Stimulated activated CD4-positive, alpha-beta T cell treated with anti-CD3 and anti-CD28 coated beads, TNF-alpha, amount 100 ng/mL, for 4 hours (primary cell): ENCODE measurements around the gene TMEM256.
"Not testable (repeated sequence)": the region's sequence is repeated elsewhere in the genome, so short reads cannot be mapped to it uniquely, and the experiment has no call there.

Experiments
- DNase-seq, 3 experiments: peaks; one replicate each; pipeline ENCODE4 v3.0.0-alpha.2; 2020; ENCODE audit warnings: low read depth in 3 of 3

The TMEM256 gene

DNA sequence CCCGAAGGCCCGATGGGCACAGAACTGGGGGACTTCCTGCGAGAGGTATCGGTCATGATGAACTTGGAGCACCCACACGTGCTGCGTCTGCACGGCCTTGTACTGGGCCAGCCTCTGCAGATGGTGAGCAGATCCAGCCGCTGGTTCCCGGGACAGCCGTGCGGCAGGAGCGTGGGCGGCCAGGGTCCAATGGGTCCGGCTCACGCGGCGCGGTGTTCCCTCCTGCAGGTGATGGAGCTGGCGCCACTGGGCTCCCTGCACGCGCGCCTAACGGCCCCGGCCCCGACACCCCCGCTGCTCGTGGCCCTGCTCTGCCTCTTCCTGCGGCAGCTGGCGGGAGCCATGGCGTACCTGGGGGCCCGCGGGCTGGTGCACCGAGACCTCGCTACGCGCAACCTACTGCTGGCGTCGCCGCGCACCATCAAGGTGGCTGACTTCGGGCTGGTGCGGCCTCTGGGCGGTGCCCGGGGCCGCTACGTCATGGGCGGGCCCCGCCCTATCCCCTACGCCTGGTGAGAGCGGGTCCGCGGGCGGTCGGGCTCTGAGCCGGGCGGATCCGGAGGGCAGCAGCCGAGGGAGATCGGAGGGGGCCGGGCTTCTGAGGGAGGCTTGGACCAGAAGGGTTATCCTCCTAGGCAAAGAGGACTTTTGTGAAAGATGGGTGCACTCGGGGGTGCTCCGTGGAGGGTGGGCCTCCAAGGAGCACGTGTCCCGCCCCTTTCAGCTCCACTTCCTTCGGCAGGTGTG, 20.0 kb downstream of the TMEM256 start:
- DNase-seq, result peak; percentile 55 to 70 (median 68)

- DNase-seq, result no peak
These were observed 20.5 kb downstream of the TMEM256 start for GRCh38 chr17:7383371-7383741.

DNA sequence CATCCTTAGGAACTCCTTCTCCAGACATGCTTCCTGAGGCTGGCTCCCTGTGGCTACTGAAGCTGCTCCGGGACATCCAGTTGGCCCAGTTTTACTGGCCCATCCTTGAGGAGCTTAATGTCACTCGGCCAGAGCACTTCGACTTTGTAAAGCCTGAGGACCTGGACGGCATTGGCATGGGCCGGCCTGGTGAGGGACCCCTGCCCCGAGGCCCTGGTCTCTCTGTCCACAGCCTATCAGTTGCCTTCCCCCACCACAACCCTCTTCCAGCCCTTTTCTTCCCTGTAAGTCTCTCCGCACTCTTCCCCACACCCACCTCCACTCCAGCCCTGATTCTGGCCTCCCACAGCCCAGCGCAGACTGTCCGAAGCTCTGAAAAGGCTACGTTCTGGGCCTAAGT, 21.0 kb downstream of the TMEM256 start:
- DNase-seq, result no peak

DNA sequence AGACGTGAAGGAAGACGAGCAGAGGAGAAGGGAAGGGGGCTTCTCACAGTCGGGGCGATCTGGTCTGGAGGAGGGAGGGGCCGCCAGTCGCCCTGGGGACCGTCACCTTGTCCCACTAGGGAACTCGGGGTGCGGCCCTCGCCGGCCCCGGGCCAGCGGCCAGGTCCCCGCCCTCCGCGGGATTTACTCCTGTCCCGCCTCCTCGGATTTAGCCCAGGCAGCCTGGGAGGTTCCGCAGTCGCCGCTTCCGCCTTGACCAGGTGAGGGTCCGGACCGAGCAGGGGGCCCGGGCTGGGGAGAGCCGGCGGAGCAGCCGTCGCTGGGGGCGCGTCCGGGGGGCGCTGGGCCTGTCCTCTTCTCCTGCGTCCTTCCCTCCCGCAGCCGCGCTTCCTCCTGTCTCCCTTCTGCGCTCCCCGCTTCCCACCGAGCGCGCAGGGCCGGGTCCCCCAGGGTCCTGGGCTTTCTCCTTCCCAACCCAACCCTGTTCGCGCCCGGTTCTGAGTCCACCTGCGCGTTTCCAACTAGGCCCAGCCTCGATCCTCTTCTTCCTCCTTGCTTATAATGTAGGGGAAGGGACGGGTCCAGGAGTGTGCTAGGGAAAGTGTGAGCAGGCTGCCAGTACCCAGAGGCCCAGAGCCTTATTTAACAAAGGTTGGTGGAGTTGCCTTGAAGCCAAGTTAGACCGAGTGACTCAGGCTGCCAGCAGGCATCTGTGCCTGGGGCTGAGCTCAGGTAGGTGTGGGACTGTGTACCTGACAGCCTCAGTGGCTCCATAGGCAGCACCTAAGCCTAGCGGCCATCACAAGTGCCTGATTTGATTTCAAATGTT, 22.8 kb downstream of the TMEM256 start, which contains the start of gene TNK1:
TNK1 (plus strand) TSS at position 235 of the 829 bp plus-strand sequence. CDS start 1,838 bp downstream, outside the sequence.
- DNase-seq, result no peak

GRCh38 chr17:7380321-7380720, 23.6 kb downstream of the TMEM256 start:
- DNase-seq, result no peak

- DNase-seq, result no peak
These were observed 24.8 kb downstream of the TMEM256 start for GRCh38 chr17:7379134-7379533.

DNA sequence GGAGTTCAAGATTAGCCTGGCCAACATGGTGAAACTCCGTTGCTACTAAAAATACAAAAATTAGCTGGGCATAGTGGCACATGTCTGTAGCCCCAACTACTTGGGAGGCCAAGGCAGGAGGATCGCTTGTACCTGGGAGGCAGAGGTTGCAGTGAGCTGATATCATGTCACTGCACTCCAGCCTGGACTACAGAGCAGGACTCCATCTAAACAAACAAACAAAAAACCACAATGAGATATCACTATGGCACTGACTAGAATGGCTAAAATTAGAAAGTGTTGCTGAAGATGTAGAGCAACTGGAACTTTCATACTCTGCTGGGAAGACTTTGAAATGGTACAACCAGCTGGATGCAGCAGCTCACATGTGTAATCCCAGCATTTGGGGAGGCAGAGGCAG, 29.5 kb downstream of the TMEM256 start:
- no peak for DNase-seq

DNA sequence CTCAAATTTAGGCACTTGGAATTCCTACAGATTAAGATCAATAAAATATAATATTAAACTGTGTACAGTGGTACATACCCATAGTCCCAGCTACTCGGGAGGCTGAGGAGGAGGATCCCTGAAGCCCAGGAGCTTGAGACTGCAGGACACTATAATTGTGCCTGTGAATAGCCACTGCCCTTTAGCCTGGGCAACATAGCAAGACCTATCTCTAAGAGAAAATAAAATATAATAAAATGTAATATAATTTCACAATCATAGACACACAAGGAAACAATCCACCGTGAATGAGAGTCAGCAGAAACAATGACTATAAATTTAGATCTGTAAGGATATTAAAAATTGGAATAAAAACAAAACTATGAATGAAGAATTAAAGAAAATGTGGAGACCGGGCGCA, 33.0 kb downstream of the TMEM256 start:
- DNase-seq, result no peak

GRCh38 chr17:7369825-7370224, 34.1 kb downstream of the TMEM256 start:
- no peak for DNase-seq

DNA sequence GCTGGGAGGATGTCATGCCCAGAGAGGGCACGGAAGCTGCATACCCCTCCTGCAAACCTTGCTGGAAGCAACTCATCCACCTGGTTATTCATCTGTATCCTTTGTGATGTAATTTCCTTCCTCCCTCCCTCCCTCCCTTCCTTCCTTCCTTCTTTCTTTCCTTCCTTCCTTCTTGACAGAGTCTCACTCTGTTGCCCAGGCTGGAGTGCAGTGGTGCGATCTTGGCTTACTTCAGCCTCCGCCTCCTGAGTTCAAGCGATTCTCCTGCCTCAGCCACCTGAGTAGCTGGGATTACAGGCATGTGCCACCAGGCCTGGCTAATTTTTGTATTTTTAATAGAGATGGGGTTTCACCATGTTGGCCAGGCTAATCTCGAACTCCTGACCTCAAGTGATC, 35.3 kb downstream of the TMEM256 start:
- DNase-seq, result not testable (repeated sequence)

GRCh38 chr17:7367918-7368598, 35.8 kb downstream of the TMEM256 start:
- DNase-seq, result no peak

DNA sequence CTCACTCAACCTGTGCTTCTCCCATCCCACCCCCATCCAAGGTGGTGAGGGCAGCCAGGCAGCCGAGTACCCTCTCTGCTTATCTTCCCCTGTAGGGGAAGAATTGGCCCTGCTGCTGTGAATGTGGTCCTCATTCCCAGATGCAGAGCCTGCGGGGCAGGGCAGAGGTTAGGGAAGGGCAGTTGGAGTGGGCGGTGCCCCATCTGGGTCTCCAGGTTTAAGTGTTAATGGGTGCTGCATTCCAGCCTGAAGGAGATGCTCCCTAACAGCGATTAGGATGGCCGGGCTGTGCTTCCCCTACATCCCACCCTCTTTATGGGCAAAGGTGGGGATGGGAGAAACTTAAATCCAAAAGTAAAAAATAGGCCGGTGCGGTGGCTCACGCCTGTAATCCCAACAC, 36.8 kb downstream of the TMEM256 start:
- DNase-seq, result no peak

DNA sequence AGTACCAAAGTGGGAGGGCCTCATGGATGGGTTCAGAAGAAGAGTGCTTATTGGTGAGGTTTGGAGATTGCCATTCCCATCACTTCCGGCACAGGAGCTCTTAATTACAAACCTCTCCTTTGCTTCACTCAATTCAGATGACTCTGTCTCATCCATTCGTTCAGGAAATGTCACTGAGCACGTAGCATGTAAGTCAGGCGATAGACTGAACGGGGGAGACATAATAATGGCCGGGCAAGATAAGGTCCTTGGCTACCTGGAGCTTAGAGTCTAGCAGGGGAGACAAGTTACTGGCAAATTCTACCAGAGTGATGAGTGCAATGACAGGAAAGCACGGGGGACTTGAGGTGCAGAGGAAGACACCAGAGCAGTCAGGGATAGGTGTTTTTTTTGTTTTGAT, 37.9 kb downstream of the TMEM256 start:
- not testable (repeated sequence) for DNase-seq

DNA sequence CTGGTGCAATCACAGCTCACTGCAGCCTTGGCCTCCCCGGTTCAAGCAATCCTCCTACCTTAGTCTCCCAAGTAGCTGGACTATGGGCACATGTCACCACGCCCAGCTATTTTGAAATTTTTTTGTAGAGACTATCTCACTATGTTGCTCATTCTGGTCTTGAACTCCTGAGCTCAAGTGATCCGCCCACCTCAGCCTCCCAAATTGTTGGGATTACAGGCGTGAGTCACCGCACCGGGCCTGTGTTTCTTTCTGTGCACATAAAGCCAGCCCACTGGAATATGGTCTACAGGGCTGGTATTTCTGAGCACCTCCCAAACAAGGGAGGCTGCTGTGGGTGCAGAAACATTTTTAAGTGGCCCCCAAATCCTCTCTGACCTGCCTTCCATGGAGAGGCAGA, 40.6 kb downstream of the TMEM256 start:
- DNase-seq, result no peak

GRCh38 chr17:7361906-7362305, 42.0 kb downstream of the TMEM256 start:
- DNase-seq, result no peak

DNA sequence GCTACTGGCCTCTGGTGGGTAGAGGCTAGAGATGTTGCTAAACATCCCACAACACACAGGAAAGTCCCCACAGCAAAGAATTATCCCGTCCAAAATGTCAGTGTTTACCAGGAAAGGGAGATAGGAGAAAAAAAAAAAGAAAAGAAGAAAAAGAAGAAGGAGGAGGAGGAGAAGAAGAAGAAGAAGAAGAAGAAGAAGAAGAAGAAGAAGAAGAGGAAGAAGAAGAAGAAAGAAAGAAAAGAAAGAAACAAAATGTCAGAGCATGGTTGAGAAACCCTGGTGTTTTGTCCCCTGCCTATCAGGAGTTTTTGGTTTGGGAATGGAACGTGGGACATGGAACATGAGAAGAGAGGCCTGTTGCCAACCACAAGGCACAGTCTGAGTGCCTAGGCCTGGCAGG, 46.5 kb downstream of the TMEM256 start:
- no peak for DNase-seq

DNA sequence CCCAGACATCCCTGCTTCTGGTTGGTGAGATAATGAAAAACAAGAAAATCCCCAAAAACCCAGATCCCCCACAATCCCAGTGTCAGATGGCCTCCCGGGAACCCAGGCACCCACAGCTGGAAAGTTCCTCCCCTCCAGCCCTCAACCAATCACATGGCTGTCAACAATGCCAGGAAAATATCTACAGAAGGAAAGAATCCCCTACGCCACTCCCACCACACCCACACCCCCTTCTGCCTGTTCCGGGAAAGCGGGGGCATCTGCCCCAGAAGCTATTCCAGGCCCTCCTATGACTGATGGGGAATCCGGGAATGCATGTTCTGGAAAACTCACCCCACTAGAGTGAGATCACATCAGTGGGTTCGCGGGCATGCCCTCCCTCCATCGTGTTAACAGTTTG, 47.1 kb downstream of the TMEM256 start:
- no peak for DNase-seq

DNA sequence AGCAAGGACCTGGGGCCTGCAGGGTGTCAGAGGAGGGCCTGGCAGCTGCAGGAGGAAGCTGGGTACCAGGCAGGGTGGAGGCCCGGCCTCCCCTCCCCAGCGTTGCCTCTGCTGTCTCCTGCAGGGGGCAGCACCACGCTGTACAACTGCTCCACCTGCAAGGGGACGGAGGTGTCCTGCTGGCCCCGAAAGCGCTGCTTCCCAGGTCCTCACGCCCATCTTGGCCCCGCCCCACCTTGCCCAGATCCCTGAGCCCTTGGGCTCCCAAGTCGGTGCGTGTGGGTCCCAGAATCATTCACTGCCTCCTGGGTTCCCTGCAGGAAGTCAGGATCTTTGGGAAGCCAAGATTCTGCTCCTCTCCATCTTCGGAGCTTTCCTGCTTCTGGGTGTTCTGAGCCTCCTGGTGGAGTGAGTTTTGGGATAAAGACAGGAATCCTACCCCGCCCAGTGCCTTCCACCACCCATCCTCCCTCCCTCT, 47.8 kb downstream of the TMEM256 start:
- DNase-seq, result peak; percentile 68 to 79 (median 73)

DNA sequence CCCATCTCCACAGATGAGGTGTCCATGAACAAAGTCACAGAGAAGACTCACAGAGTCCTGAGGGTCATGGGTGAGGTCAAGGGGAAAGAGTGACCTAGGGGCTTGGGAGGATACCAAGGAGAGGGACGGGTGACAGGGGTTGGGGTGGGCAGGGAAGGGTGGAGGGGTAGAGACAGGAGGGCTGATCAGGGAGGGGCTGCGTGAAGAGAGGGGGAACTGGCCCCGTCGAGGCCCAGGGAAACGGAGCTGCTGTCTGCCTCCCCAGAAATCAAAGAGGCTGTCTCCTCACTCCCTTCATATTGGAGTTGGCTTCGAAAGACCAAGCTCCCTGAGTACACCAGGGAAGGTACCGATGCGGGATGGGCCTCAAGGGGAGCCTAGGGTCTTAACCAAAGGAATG, 48.3 kb downstream of the TMEM256 start:
- DNase-seq, result no peak

GRCh38 chr17:7355053-7355452, 48.8 kb downstream of the TMEM256 start, which contains the start of gene TMEM95:
Gene TMEM95 (plus strand): TSS chr17:7355156. CDS start chr17:7355205, 49 bp downstream.
- no peak for DNase-seq

DNA sequence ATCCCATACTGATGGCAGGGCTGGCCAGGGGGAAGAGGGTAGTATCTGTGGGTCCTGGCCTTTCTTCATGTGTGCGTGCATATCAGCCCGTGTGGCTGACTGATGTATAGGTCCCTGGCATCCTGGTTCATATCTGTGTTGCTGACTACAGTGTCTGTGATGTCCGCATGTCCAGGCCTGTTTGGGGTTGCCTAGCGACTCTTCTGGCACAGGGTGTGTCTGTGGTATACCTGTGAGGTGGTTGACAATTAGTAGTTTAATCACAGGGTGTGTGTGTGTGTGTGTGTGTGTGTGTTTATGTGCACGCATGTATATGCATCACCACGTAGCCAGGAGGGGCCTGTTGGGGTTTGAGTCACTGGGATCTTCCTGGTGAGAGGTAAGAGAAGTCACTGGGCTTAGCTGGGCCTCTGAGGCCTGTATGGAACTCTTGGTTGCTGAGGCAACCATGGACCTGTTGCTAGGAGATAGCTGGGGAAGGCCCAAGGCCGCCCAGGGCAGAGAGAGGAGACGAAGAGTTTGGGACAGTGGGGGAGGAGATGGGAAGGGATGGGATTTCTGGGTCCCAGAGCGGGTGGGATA, 49.5 kb downstream of the TMEM256 start:
- no peak for DNase-seq
